ENCODE data around the gene MACO1. TPM values are rescaled to one million over a fixed set of nuclear protein-coding genes. Genes with fewer than 3 reads are reported as not detected.
A peak's percentile ranks its signal among the peaks of the same experiment; 100 is the strongest.

The MACO1 gene
- total and polyA plus RNA-seq, 2 of the 8 experiments (the other 6 are each of a cell fraction or from before 2014, with no cell fraction given) = 3.5 to 15.1 TPM

- peak; percentile 81 for FAIRE-seq
- H3K14ac ChIP-seq (ENCODE audit: insufficient read length) = no peak overlapping the region
- DNase-seq (ENCODE audit: low read depth in 1 of 2, low spot score in 2 of 2) = peak; percentile 57 to 91
- no peaks in the 10 kb centered on the region for H3K9me3 ChIP-seq (ENCODE audit: insufficient read depth in 2 of 2, low read depth in 1 of 2, low read length in 1 of 2)
- no peak overlapping the region for H3K56ac ChIP-seq (replicated peaks; ENCODE audit: insufficient read length, low read depth, low read length)
- H2BK5ac ChIP-seq (ENCODE audit: low read depth, low read length) = no peak overlapping the region
- no peaks in the 10 kb centered on the region for H3K79me1 ChIP-seq (ENCODE audit: low read depth, low read length)
- no peak overlapping the region for H3K4me3 ChIP-seq (ENCODE audit: extremely low read depth in 1 of 4, insufficient read depth in 2 of 4, low read depth in 3 of 4, low read length in 4 of 4)
- no peak overlapping the region for H2AK5ac ChIP-seq (ENCODE audit: low read depth, low read length)
- H3K36me3 ChIP-seq (ENCODE audit: control insufficient read depth in 2 of 4, insufficient read depth in 4 of 4, low read length in 3 of 4) = peaks cover 0 to 5% (median 2%) of the 10 kb centered on the region in 4 experiments; a peak in 3 of 8 replicates
- CTCF ChIA-PET (ENCODE audit: partially characterized antibody) = interaction anchor here (0.7 to 9.2 kb wide), 18 partner anchors 11 to 309 kb away, joined by 3 to 240 read pairs (median 4); partner anchors contain the start of gene RSRP1
- no peaks in the 10 kb centered on the region for H3K23me2 ChIP-seq (ENCODE audit: low read depth, low read length)
- no peak overlapping the region for H4K5ac ChIP-seq (ENCODE audit: insufficient read length, low read depth, low read length)
- H3K79me2 ChIP-seq (ENCODE audit: control insufficient read depth in 1 of 2, insufficient read depth in 2 of 2, low read length in 2 of 2) = no peaks in the 10 kb centered on the region
- H2BK15ac ChIP-seq (ENCODE audit: low read length) = no peak overlapping the region
- peaks cover 8 to 16% (median 10%) of the 10 kb centered on the region in 4 experiments for H3K4me1 ChIP-seq (replicated peaks in 1 of 4; ENCODE audit: control insufficient read depth in 3 of 4, insufficient read depth in 4 of 4, low read length in 3 of 4)
- no peaks in the 10 kb centered on the region for H3K27me3 ChIP-seq (replicated peaks in 1 of 4; ENCODE audit: control insufficient read depth in 3 of 4, extremely low read depth in 1 of 4, insufficient read depth in 3 of 4, low read length in 3 of 4)
- H3K18ac ChIP-seq (ENCODE audit: extremely low read depth, low read length) = no peak overlapping the region
- H3K23ac ChIP-seq (ENCODE audit: insufficient read length) = no peak overlapping the region
- no peak overlapping the region for H2AFZ ChIP-seq (ENCODE audit: low read length)
- no peak overlapping the region for H2BK20ac ChIP-seq (ENCODE audit: low read length)
- POLR2A ChIA-PET (ENCODE audit: partially characterized antibody) = interaction anchor here (0.5 kb wide), 1 partner anchor 64 kb away, joined by 3 read pairs; no protein-coding TSS in a partner anchor
- H2BK120ac ChIP-seq (replicated peaks; ENCODE audit: low read depth, low read length) = no peak overlapping the region
- H3K4me2 ChIP-seq (ENCODE audit: insufficient read depth in 1 of 2, low read depth in 2 of 2, low read length in 2 of 2) = no peak overlapping the region
- no peaks in the 10 kb centered on the region for H4K20me1 ChIP-seq (replicated peaks in 1 of 2; ENCODE audit: control insufficient read depth in 1 of 2, insufficient read depth in 2 of 2, low read length in 2 of 2)
- 46% methylated on average over 7 of the region's 7 CpGs; no CpG with 5 or more reads in 1 of the 2 experiments for WGBS, 2 experiments (ENCODE audit: extremely low coverage in 1 of 2, insufficient coverage in 1 of 2, insufficient read length in 1 of 2, insufficient replicate concordance in 2 of 2, low coverage in 1 of 2, low lambda C conversion rate in 2 of 2, missing lambda C conversion rate in 1 of 2)
- H3K4ac ChIP-seq (replicated peaks; ENCODE audit: insufficient read length, low read depth, low read length) = no peak overlapping the region
- H3K27ac ChIP-seq (ENCODE audit: low read depth, low read length) = no peak overlapping the region
- no peak overlapping the region for H4K91ac ChIP-seq (replicated peaks; ENCODE audit: insufficient read length, low read length)
- H2BK12ac ChIP-seq (ENCODE audit: low read depth, low read length) = no peak overlapping the region
- no peak overlapping the region for H4K8ac ChIP-seq (ENCODE audit: extremely low read depth, insufficient read depth, low read length)
- no peak overlapping the region for H3K9ac ChIP-seq (replicated peaks in 1 of 4; ENCODE audit: extremely low read depth in 1 of 4, low read depth in 3 of 4, low read length in 3 of 4)
- TF ChIP-seq TEAD4 (IDR thresholded peaks at IDR 0.05; ENCODE audit: low read depth, low read length) (peak; percentile 65), SRF (IDR thresholded peaks at IDR 0.05; ENCODE audit: low read depth, low read length) (no peak), RBBP5 (IDR thresholded peaks at IDR 0.05; ENCODE audit: borderline replicate concordance, low read depth, low read length) (no peak), CREB1 (IDR thresholded peaks at IDR 0.05) (0 out of 2 replicates have a peak, but pooled peaks have one; percentile 25), RAD21 (IDR thresholded peaks at IDR 0.05 in 1 of 2, conservative IDR thresholded peaks at IDR 0.05 in 1 of 2; ENCODE audit: low read depth in 2 of 2, low read length in 2 of 2) (peak; percentile 55 to 68), YY1 (IDR thresholded peaks at IDR 0.05; ENCODE audit: low read depth, low read length) (peak; percentile 49; the same call in 1 of the 2 replicates), KDM4A (IDR thresholded peaks at IDR 0.05; ENCODE audit: low read depth, low read length, severe bottlenecking) (no peak), GTF2F1 (IDR thresholded peaks at IDR 0.05; ENCODE audit: borderline replicate concordance, low read depth, low read length) (no peak), BCL11A (IDR thresholded peaks at IDR 0.05; ENCODE audit: low read depth in 2 of 2, low read length in 2 of 2) (no peak), SIN3A (conservative IDR thresholded peaks at IDR 0.05 in 1 of 2, IDR thresholded peaks at IDR 0.05 in 1 of 2; ENCODE audit: low read depth in 1 of 2, low read length in 2 of 2) (peak; percentile 51 to 94; a peak in 2 of 4 replicates)
- TF ChIP-seq, protein P1, sequence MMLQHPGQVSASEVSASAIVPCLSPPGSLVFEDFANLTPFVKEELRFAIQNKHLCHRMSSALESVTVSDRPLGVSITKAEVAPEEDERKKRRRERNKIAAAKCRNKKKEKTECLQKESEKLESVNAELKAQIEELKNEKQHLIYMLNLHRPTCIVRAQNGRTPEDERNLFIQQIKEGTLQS (IDR thresholded peaks at IDR 0.05; ENCODE audit: insufficient read depth, low read depth, low read length) = peak; percentile 69; the same call in 1 of the 2 replicates
Measured at GRCh38 chr1:25501235-25502058, 70.8 kb downstream of the MACO1 start.
